Liver (tissue), 9 donors: ENCODE data around the gene RAB3GAP1. TPM values are rescaled to one million over a fixed set of nuclear protein-coding genes. Genes with fewer than 3 reads are reported as not detected.

Source experiments
- DNase-seq: peaks from one replicate; pipeline ENCODE4 v3.0.0-alpha.2; 2017; ENCODE audit warnings: low spot score
- H3K27ac ChIP-seq, 2 donors: one replicate each; pipeline ENCODE4 v1.7.0; 2013; ENCODE audit warnings: inconsistent platforms in 2 of 2, low read length in 2 of 2, control low read depth in 1 of 2, low read depth in 1 of 2, mild to moderate bottlenecking in 1 of 2
- H3K27me3 ChIP-seq, 4 donors: one replicate each; pipeline versions ENCODE4 v1.6.1 to v1.7.0; 2013; ENCODE audit warnings: low read length in 3 of 4, inconsistent platforms in 1 of 4, mild to moderate bottlenecking in 1 of 4, moderate library complexity in 1 of 4; ENCODE audit not compliant: control insufficient read depth in 4 of 4, insufficient read depth in 4 of 4
- H3K36me3 ChIP-seq, 4 donors: one replicate each; pipeline versions ENCODE4 v1.6.1 to v1.7.0; 2013; ENCODE audit warnings: low read length in 3 of 4, mild to moderate bottlenecking in 3 of 4, low read depth in 1 of 4, moderate library complexity in 1 of 4; ENCODE audit not compliant: control insufficient read depth in 4 of 4, insufficient read depth in 3 of 4
- H3K4me1 ChIP-seq, 4 donors: one replicate each; pipeline versions ENCODE4 v1.6.1 to v1.7.0; 2013; ENCODE audit warnings: low read length in 3 of 4, mild to moderate bottlenecking in 3 of 4, moderate library complexity in 1 of 4; ENCODE audit not compliant: control insufficient read depth in 4 of 4, insufficient read depth in 4 of 4
- H3K4me3 ChIP-seq, 3 donors: one replicate each; pipeline versions ENCODE4 v1.6.1 to v1.7.0; 2013; ENCODE audit warnings: low read length in 3 of 3, control low read depth in 1 of 3, low read depth in 1 of 3, mild to moderate bottlenecking in 1 of 3
- H3K9ac ChIP-seq, 2 donors: one replicate each; pipeline ENCODE4 v1.7.0; 2013; ENCODE audit warnings: low read length in 2 of 2, mild to moderate bottlenecking in 2 of 2, moderate library complexity in 2 of 2, control low read depth in 1 of 2, low read depth in 1 of 2
- H3K9me3 ChIP-seq, 4 donors: one replicate each; pipeline versions ENCODE4 v1.6.1 to v1.7.0; 2013; ENCODE audit warnings: low read length in 3 of 4; ENCODE audit not compliant: control insufficient read depth in 4 of 4
- ATF3 ChIP-seq: IDR thresholded peaks from 2 replicates; pipeline ENCODE4 v1.6.1; 2016; ENCODE audit warnings: antibody characterized with exemption
- CTCF ChIP-seq: fragments of 150-350 bp; IDR thresholded peaks from 2 replicates; pipeline ENCODE4 v1.5.1; 2017; ENCODE audit warnings: improper control_type of control experiment, low read depth, low read length; ENCODE audit not compliant: missing input control
- EGR1 ChIP-seq, 2 donors: IDR thresholded peaks; 2 replicates each; pipeline ENCODE4 v1.6.1; 2016 to 2018; ENCODE audit warnings: antibody characterized with exemption in 2 of 2, low read depth in 2 of 2
- FOXA1 ChIP-seq: IDR thresholded peaks from 2 replicates; pipeline ENCODE4 v1.6.1; 2016; ENCODE audit warnings: antibody characterized with exemption
- FOXA2 ChIP-seq: IDR thresholded peaks from 2 replicates; pipeline ENCODE4 v1.6.1; 2016; ENCODE audit warnings: antibody characterized with exemption
- GABPA ChIP-seq, 2 donors: IDR thresholded peaks in 1 of 2; conservative IDR thresholded peaks in 1 of 2; 2 replicates each; pipeline ENCODE4 v1.6.1; 2016; ENCODE audit warnings: antibody characterized with exemption in 2 of 2, mild to moderate bottlenecking in 1 of 2, moderate library complexity in 1 of 2
- HNF4A ChIP-seq, 2 donors: conservative IDR thresholded peaks; 2 replicates each; pipeline ENCODE4 v1.6.1; 2016; ENCODE audit warnings: antibody characterized with exemption in 2 of 2, mild to moderate bottlenecking in 2 of 2
- HNF4G ChIP-seq: IDR thresholded peaks from 2 replicates; pipeline ENCODE4 v1.6.1; 2016; ENCODE audit warnings: antibody characterized with exemption
- JUND ChIP-seq, 2 donors: IDR thresholded peaks; 2 replicates each; pipeline ENCODE4 v1.6.1; 2016; ENCODE audit warnings: antibody characterized with exemption in 2 of 2
- MAX ChIP-seq: IDR thresholded peaks from 2 replicates; pipeline ENCODE4 v1.6.1; 2016; ENCODE audit warnings: antibody characterized with exemption
- RAD21 ChIP-seq, 2 donors: IDR thresholded peaks; 2 replicates each; pipeline ENCODE4 v1.6.1; 2016; ENCODE audit warnings: antibody characterized with exemption in 2 of 2, mild to moderate bottlenecking in 2 of 2
- REST ChIP-seq: IDR thresholded peaks from 2 replicates; pipeline ENCODE4 v1.6.1; 2016; ENCODE audit warnings: antibody characterized with exemption, mild to moderate bottlenecking
- RXRA ChIP-seq, 2 donors: IDR thresholded peaks; 2 replicates each; pipeline ENCODE4 v1.6.1; 2017 to 2018; ENCODE audit warnings: antibody characterized with exemption in 2 of 2, mild to moderate bottlenecking in 1 of 2
- SP1 ChIP-seq: IDR thresholded peaks from 2 replicates; pipeline ENCODE4 v1.6.1; 2018; ENCODE audit warnings: antibody characterized with exemption, mild to moderate bottlenecking
- TAF1 ChIP-seq: conservative IDR thresholded peaks from 2 replicates; pipeline ENCODE4 v1.6.1; 2016; ENCODE audit warnings: antibody characterized with exemption, mild to moderate bottlenecking
- YY1 ChIP-seq: IDR thresholded peaks from 2 replicates; pipeline ENCODE4 v1.6.1; 2016; ENCODE audit warnings: antibody characterized with exemption, mild to moderate bottlenecking
- ZBTB33 ChIP-seq: IDR thresholded peaks from 2 replicates; pipeline ENCODE4 v1.6.1; 2016; ENCODE audit warnings: antibody characterized with exemption
- WGBS: extraction: QIAGEN DNeasy Blood & Tissue Kit; methylation state at CpG from one replicate; pipeline ENCODE4 v1.1.7; 2013; 5-methylcytosine and 5-hydroxymethylcytosine counted together
- polyA plus RNA-seq, 2 donors: library from polyadenylated mRNA; stranded (reverse) in 1 of 2; unstranded in 1 of 2; fragments of 200-250 nt in 1 of 2; fragments of >200 nt in 1 of 2; fragmentation: Nextera tagmentation in 1 of 2; extraction: Ambion mirVana in 1 of 2; gene quantifications; one replicate each; pipeline versions ENCODE4 v1.2.1 to v1.2.3, GENCODE V29; 2013 to 2015
- total RNA-seq, 2 donors: library from RNA; depleted of rRNA; stranded (reverse); fragments of >200 nt; gene quantifications; one replicate each; pipeline ENCODE4 v1.2.3, GENCODE V29; 2014
- donor health status: healthy.
- donor health status: healthy.
- donor health status: healthy.
- donor health status: healthy.
- donor health status: healthy.

RAB3GAP1 gene
- total and polyA plus RNA-seq, 4 donors, result 8.8 to 30.0 (median 15.1) TPM

GRCh38 chr2:135064149-135064548 lies 12.1 kb downstream of the RAB3GAP1 start:
- Histone ChIP-seq H3K9ac (no peak overlapping the region), H3K9me3 (no peaks in the 10 kb centered on the region), H3K27ac (no peak overlapping the region), H3K4me3 (no peak overlapping the region), H3K4me1 (no peaks in the 10 kb centered on the region), H3K27me3 (no peaks in the 10 kb centered on the region), H3K36me3 (peaks cover 1 to 10% (median 6%) of the 10 kb centered on the region in 4 donors)
- DNase-seq, result no peak
- no peak for TF ChIP-seq HNF4G
- TF ChIP-seq ATF3, result no peak
- TF ChIP-seq RXRA (IDR thresholded peaks at IDR 0.05), result no peak
- TF ChIP-seq HNF4A (conservative IDR thresholded peaks at IDR 0.05), result no peak
- no peak for TF ChIP-seq MAX
- no peak for TF ChIP-seq SP1
- no peak for TF ChIP-seq REST
- TF ChIP-seq RAD21 (IDR thresholded peaks at IDR 0.05), result no peak
- TF ChIP-seq TAF1, result no peak
- TF ChIP-seq GABPA (IDR thresholded peaks at IDR 0.05 in 1 of 2, conservative IDR thresholded peaks at IDR 0.05 in 1 of 2), result no peak
- TF ChIP-seq CTCF, result no peak
- TF ChIP-seq ZBTB33, result no peak
- TF ChIP-seq EGR1 (IDR thresholded peaks at IDR 0.05; ENCODE audit: low read depth in 2 of 2), result no peak
- TF ChIP-seq YY1, result no peak
- 97% methylated on average over 2 of the region's 2 CpGs for WGBS

GRCh38 chr2:135066710-135067109 lies 14.6 kb downstream of the RAB3GAP1 start:
- Histone ChIP-seq H3K9ac (no peak overlapping the region), H3K9me3 (no peaks in the 10 kb centered on the region), H3K27ac (no peak overlapping the region), H3K36me3 (peaks cover 0 to 4% (median 1%) of the 10 kb centered on the region in 4 donors), H3K27me3 (no peaks in the 10 kb centered on the region), H3K4me3 (no peak overlapping the region), H3K4me1 (peaks cover 0 to 2% (median 0%) of the 10 kb centered on the region in 4 donors)
- DNase-seq, result no peak
- WGBS, result 97% methylated on average over 1 of the region's 1 CpG
- TF ChIP-seq RAD21 (IDR thresholded peaks at IDR 0.05) (no peak), JUND (IDR thresholded peaks at IDR 0.05) (no peak), REST (no peak), FOXA2 (no peak), CTCF (no peak), HNF4G (no peak), GABPA (IDR thresholded peaks at IDR 0.05 in 1 of 2, conservative IDR thresholded peaks at IDR 0.05 in 1 of 2) (no peak), HNF4A (conservative IDR thresholded peaks at IDR 0.05) (no peak), FOXA1 (no peak)
